Urothelium cell line (cell line): ENCODE results near the gene P2RX2.

ENCODE experiments used
- DNase-seq: peaks from one replicate; pipeline ENCODE4 v3.0.0; 2011; ENCODE audit warnings: low spot score, mixed read lengths
- FAIRE-seq: peaks from 2 replicates; lab custom pipeline; 2011; peaks lifted over from hg19 to GRCh38; lab: Jason Lieb, UNC

Gene P2RX2

GRCh38 chr12:132633398-132633797 is 14.8 kb downstream of the P2RX2 start:
- no peak for FAIRE-seq
- no peak for DNase-seq

GRCh38 chr12:132633901-132634300 is 15.3 kb downstream of the P2RX2 start:
- no peak for FAIRE-seq
- DNase-seq: no peak

- no peak for DNase-seq
- FAIRE-seq: no peak
Measured at GRCh38 chr12:132634411-132634990, 15.9 kb downstream of the P2RX2 start.

- FAIRE-seq (no peak), DNase-seq (no peak)
Measured at GRCh38 chr12:132635076-132635955, 16.7 kb downstream of the P2RX2 start.

- DNase-seq: no peak
- no peak for FAIRE-seq
Measured at GRCh38 chr12:132637811-132638210, 19.2 kb downstream of the P2RX2 start.

GRCh38 chr12:132638541-132639408 is 20.2 kb downstream of the P2RX2 start:
- DNase-seq: peak; percentile 62
- FAIRE-seq: no peak

- FAIRE-seq: no peak
- no peak for DNase-seq
Measured at GRCh38 chr12:132639956-132640520, 21.5 kb downstream of the P2RX2 start.

- FAIRE-seq: no peak
Measured at GRCh38 chr12:132640936-132641335, 22.4 kb downstream of the P2RX2 start.

GRCh38 chr12:132641811-132642650 is 23.5 kb downstream of the P2RX2 start:
- FAIRE-seq (no peak), DNase-seq (no peak)

More at GRCh38 chr12:132640936-132641335, 22.4 kb downstream of the P2RX2 start:
- DNase-seq: no peak

GRCh38 chr12:132642846-132643835 is 24.6 kb downstream of the P2RX2 start:
- FAIRE-seq (peak; percentile 13), DNase-seq (no peak)

GRCh38 chr12:132646850-132647249 is 28.3 kb downstream of the P2RX2 start:
- FAIRE-seq (no peak), DNase-seq (no peak)

GRCh38 chr12:132647858-132648257 is 29.3 kb downstream of the P2RX2 start:
- FAIRE-seq (no peak), DNase-seq (no peak)

- FAIRE-seq: no peak
- no peak for DNase-seq
Measured at GRCh38 chr12:132648616-132649225, 30.1 kb downstream of the P2RX2 start.

GRCh38 chr12:132649226-132649945 is 30.8 kb downstream of the P2RX2 start:
- no peak for DNase-seq

GRCh38 chr12:132651444-132652100 is 33.0 kb downstream of the P2RX2 start:
- no peak for FAIRE-seq
- no peak for DNase-seq

More at GRCh38 chr12:132649226-132649945, 30.8 kb downstream of the P2RX2 start:
- FAIRE-seq: no peak

GRCh38 chr12:132653567-132654290 is 35.2 kb downstream of the P2RX2 start:
- FAIRE-seq (no peak), DNase-seq (no peak)
